ENCODE data around the gene PDE6D.
"Not testable (repeated sequence)": the region's sequence is repeated elsewhere in the genome, so short reads cannot be mapped to it uniquely, and the experiment has no call there.

The PDE6D gene

GRCh38 chr2:231780123-231780908 lies 766 bp downstream of the PDE6D start:
- no peak for DNase-seq (ENCODE audit: low read depth, low spot score)
- no peak overlapping the region for H3K27ac ChIP-seq

- no peak for DNase-seq (ENCODE audit: low read depth, low spot score)
- H3K27ac ChIP-seq: no peak overlapping the region
These were observed 11.6 kb downstream of the PDE6D start for GRCh38 chr2:231769170-231770136.

- no peak for DNase-seq (ENCODE audit: low read depth, low spot score)
- H3K27ac ChIP-seq: no peak overlapping the region
These were observed 15.6 kb downstream of the PDE6D start for GRCh38 chr2:231765496-231765929.

GRCh38 chr2:231764760-231765159 lies 16.3 kb downstream of the PDE6D start:
- DNase-seq (ENCODE audit: low read depth, low spot score): no peak
- H3K27ac ChIP-seq: no peak overlapping the region

GRCh38 chr2:231764124-231764523 lies 17.0 kb downstream of the PDE6D start:
- no peak overlapping the region for H3K27ac ChIP-seq
- no peak for DNase-seq (ENCODE audit: low read depth, low spot score)

- no peak for DNase-seq (ENCODE audit: low read depth, low spot score)
- H3K27ac ChIP-seq: no peak overlapping the region
These were observed 19.3 kb downstream of the PDE6D start for GRCh38 chr2:231761735-231762134.

GRCh38 chr2:231752061-231752460 lies 29.0 kb downstream of the PDE6D start:
- no peak for DNase-seq (ENCODE audit: low read depth, low spot score)
- H3K27ac ChIP-seq: no peak overlapping the region

- DNase-seq (ENCODE audit: low read depth, low spot score): no peak
- no peak overlapping the region for H3K27ac ChIP-seq
These were observed 29.9 kb downstream of the PDE6D start for GRCh38 chr2:231751042-231751815.

GRCh38 chr2:231749016-231749415 lies 32.1 kb downstream of the PDE6D start:
- DNase-seq (ENCODE audit: low read depth, low spot score); H3K27ac ChIP-seq: not testable (repeated sequence)

GRCh38 chr2:231748153-231748896 lies 32.8 kb downstream of the PDE6D start:
- DNase-seq (ENCODE audit: low read depth, low spot score); H3K27ac ChIP-seq: not testable (repeated sequence)

GRCh38 chr2:231745303-231746038 lies 35.6 kb downstream of the PDE6D start:
- no peak for DNase-seq (ENCODE audit: low read depth, low spot score)
- no peak overlapping the region for H3K27ac ChIP-seq

GRCh38 chr2:231743376-231744116 lies 37.5 kb downstream of the PDE6D start:
- H3K27ac ChIP-seq: no peak overlapping the region

GRCh38 chr2:231737761-231738160 lies 43.3 kb downstream of the PDE6D start:
- no peak overlapping the region for H3K27ac ChIP-seq
- no peak for DNase-seq (ENCODE audit: low read depth, low spot score)

More at GRCh38 chr2:231743376-231744116, 37.5 kb downstream of the PDE6D start:
- DNase-seq (ENCODE audit: low read depth, low spot score): no peak

GRCh38 chr2:231732604-231733003 lies 48.5 kb downstream of the PDE6D start:
- no peak for DNase-seq (ENCODE audit: low read depth, low spot score)
- H3K27ac ChIP-seq: no peak overlapping the region

- H3K27ac ChIP-seq: no peak overlapping the region
- DNase-seq (ENCODE audit: low read depth, low spot score): no peak
These were observed 53.5 kb downstream of the PDE6D start for GRCh38 chr2:231727621-231728020.

- no peak overlapping the region for H3K27ac ChIP-seq
- no peak for DNase-seq (ENCODE audit: low read depth, low spot score)
These were observed 54.8 kb downstream of the PDE6D start for GRCh38 chr2:231726276-231726675.

- DNase-seq (ENCODE audit: low read depth, low spot score): no peak
- no peak overlapping the region for H3K27ac ChIP-seq
These were observed 55.6 kb downstream of the PDE6D start for GRCh38 chr2:231725476-231725875.

GRCh38 chr2:231722721-231723307 lies 58.3 kb downstream of the PDE6D start:
- DNase-seq (ENCODE audit: low read depth, low spot score): no peak
- no peak overlapping the region for H3K27ac ChIP-seq

Measured in epithelial cell of prostate (primary cell).